ENCODE results near the gene CXCL12.

Gene CXCL12

DNA sequence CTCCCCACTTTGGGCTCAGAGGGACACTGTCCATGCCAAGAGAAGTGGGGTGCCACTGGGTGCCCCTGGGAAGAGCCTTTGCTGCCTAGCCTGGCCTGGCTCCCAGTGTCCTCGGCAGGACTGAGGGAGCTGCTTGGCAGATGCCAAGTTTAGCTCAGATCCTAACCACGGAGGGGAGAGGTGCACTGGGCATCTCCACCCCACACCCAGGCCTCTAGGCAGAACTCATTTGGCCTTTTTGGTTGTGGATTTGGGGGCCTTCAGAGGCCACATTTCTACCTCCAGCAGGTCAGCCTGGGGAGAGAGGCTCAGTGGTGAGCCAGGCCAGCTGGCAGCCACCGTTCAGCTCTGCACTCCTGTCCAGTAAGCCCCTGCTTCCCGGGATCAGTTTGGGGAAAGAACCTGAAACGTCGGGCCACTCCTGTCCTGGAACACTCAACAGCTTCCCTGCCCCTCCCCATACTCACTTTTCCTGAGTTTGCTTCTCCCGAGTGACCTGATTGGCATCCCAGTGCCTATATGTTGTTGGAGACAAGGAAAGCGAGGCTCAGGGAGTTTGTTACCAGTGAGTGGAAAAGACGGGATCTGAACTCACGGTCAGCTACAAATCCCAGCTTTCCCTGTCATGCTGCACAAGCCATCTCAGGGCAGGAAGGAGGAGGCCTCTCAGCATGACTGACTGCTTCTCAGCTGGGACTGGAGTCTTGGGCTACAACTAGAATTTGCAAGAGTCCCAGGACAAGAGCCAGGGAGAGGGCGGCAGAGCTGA, 11.2 kb upstream of the CXCL12 start:
- no peak for DNase-seq
- TF ChIP-seq POLR2A (IDR thresholded peaks at IDR 0.05; ENCODE audit: low read length) (no peak), GATA1 (IDR thresholded peaks at IDR 0.05; ENCODE audit: low read depth, low read length) (no peak)

DNA sequence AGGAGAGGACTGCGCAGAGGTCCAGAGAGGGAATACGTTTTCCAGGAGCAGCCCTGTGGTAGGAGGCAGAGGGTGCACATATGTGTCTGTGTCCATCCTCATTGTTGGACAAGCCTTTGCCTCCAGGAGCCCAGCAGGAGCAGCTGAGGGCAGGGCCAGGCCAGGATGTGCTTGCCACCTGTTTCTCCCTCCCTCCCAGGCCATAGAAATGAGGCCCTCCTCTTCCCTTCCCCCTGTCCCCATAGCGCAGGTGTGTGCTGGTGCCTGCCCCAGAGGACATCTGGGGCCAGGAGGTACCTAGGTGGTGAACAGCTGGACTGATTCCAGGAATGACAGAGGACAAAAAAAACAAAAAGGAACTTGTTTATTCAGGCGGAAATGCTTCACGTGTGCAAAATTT, 10.5 kb upstream of the CXCL12 start:
- no peak for DNase-seq
- no peak for TF ChIP-seq POLR2A (IDR thresholded peaks at IDR 0.05; ENCODE audit: low read length)
- TF ChIP-seq GATA1 (IDR thresholded peaks at IDR 0.05; ENCODE audit: low read depth, low read length) = no peak

DNA sequence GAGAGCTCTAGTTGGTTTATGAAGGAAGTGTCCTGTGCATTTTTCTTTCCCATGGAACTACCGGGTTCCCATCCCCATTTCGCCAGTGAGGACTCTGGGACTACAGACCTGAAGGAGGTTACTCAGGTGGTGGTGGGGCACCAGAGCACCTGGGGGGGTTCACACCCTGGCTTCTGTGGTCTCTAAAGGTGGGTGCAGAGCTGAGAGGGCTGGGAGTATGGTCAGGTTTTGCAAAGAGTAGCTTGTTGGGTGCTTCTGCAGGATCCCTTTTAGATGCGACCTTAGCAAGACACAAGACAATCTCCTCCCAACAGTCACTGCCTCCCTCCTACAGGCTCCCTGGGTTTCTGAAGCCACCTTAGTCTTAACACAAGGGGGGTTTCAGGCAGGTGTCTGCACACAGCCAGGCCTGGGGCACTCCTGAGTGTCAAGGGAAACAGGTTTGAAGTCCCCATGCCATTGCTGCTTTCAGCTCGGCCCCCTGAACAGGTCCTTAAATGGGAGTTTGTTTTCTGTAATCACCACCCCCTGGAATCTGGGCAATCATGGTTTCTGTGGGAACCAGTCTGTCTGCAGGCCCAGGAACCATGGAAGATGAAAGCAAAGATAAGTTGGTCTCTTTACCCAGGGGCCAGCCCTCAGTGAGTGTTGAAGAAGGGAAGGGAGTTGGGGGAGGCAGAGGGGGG, 9.9 kb upstream of the CXCL12 start:
- DNase-seq = no peak
- TF ChIP-seq GATA1 (IDR thresholded peaks at IDR 0.05; ENCODE audit: low read depth, low read length) = no peak
- no peak for TF ChIP-seq POLR2A (IDR thresholded peaks at IDR 0.05; ENCODE audit: low read length)

DNA sequence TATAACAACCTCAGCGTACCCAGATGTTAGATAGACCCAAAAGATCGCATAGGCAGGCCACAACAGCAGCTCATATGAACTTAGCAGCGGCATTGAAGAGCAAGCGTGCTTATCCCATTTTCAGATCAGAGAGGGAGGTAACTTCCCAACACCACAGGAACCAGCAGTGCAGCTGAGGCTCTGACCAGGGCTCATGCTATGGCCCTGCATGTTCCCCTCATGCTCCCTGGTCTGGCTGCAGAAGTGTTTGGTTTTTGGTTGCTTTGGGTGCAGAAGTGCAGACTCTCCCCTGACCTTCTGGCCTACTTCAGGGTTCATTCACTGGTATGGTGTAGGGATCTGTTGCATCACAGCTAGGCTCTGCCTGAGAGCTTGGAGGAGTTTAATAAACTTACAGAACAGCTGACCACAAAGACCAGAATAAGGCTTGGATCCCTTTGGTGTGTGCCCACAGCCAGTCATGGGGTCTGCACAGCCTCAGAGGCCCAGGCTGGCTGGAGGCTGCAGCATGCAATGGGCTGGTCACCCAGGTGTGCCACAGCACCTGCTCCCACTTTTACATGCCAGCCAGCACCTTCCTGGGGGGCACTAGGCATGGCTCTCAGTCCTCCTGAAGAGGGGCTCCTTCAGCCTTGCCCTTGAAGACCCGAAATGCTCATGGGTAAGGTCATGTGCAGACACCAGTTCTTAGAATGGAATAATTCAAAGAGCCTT, 9.1 kb upstream of the CXCL12 start:
- TF ChIP-seq GATA1 (IDR thresholded peaks at IDR 0.05; ENCODE audit: low read depth, low read length) (no peak), POLR2A (IDR thresholded peaks at IDR 0.05; ENCODE audit: low read length) (no peak)
- no peak for DNase-seq

DNA sequence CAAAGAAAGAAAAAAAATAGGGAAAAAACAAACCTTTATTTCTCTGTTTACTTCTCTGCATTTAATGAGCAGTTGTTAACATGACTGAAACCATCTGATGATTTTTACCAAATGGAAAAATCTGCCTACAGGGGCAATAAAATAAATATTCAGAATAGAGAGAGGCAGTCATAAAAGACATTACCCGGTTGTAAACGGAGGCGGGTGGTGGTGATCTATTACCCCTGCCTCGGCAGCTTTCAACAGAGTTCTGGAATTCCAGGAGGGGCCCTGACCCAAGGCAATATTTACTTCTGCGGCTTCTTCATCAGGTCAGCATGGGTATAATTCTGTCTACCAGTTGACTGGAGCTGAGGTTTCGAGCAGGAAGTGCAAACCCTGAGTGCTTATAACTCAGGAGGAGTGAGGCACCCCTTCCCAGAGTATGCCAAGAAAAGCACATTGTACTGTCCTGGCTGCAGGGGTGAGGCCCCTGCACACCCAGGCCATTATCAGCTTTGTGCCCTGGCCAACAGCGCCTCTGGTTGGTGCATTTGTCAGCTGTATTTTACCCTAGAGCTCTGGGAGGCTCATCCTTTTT, 8.2 kb upstream of the CXCL12 start:
- no peak for DNase-seq
- TF ChIP-seq POLR2A (IDR thresholded peaks at IDR 0.05; ENCODE audit: low read length) = no peak
- no peak for TF ChIP-seq GATA1 (IDR thresholded peaks at IDR 0.05; ENCODE audit: low read depth, low read length)

DNA sequence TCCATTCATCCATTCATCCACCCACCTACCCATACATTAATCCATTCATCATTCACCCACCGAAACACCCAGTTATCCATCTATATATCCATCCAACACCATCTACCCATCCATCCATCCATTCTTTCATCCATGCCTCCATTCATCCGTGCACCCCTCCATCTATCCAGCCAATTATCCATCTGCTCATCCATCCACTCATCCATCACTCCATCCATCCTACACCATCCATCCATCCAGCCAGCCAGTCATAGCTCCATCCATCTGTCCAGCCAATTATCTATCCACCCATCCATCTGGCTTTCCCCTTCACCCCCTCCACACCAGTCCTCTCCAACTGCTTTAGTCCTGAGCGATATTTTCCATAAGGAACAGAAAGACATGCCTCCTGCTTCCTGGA, 7.5 kb upstream of the CXCL12 start:
- TF ChIP-seq POLR2A (IDR thresholded peaks at IDR 0.05; ENCODE audit: low read length) (no peak), GATA1 (IDR thresholded peaks at IDR 0.05; ENCODE audit: low read depth, low read length) (no peak)
- DNase-seq = no peak

DNA sequence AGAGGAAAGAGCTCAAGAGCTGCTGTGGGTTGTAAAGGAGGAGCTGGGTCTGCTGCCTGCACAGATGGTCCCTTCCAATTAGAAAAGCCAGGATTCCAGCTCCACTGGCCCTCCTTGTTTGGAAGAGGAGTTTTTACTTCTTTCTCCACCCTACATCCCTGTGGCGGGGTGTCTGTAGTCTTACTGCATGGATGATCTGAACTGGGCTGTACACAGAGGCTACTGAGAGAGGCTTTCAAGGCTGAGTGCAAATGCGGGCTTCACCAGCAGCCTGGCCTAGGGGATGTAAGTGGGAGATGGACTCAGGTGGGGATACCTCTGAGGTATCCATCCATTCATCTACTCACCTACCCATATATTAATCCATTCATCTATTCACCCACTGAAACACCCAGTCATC, 7.1 kb upstream of the CXCL12 start:
- TF ChIP-seq GATA1 (IDR thresholded peaks at IDR 0.05; ENCODE audit: low read depth, low read length) = no peak
- no peak for TF ChIP-seq POLR2A (IDR thresholded peaks at IDR 0.05; ENCODE audit: low read length)
- no peak for DNase-seq

DNA sequence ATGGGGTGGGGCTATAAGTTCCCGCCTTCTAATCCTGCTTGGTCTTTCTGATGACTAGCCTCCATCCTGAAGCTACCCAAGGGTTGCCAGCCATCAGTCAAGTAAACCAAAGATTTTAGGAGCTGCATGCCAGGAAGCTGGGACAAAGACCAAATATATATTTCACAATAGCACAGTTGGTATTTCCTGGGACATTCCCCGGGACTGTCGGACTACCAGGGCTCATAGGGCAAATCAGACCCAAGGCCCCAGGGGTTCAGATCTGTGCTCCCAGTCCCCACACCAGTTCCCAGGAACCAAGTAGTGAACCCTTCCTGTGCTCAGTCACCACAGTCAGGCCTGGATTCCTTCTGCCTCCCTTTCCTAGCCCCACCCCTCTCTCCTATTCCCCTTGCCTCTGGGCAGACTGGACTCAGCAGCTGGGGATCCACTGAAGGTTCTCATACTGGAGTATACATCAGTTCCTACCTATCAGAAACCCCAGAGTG, 5.7 kb upstream of the CXCL12 start:
- no peak for DNase-seq
- TF ChIP-seq POLR2A (IDR thresholded peaks at IDR 0.05; ENCODE audit: low read length) (no peak), GATA1 (IDR thresholded peaks at IDR 0.05; ENCODE audit: low read depth, low read length) (no peak)

DNA sequence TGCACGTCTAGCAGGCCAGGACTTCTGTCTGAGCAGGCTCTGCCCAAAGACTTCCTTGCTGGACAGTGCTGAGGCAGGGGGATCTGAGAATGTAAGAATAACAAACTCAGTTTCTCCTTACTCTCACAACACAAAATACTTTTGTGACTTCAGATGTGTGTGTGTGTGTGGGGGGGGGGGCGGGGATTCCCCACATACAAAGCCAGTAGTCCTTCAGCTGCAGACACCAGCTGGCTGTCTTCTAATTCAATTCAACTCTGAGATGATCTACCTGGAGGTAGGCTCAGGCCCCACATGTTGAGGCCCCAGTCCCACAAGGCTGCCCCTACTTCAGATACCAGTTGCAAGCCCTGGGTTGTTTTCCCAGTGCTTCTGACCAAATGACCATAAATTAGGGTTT, 4.7 kb upstream of the CXCL12 start:
- TF ChIP-seq GATA1 (IDR thresholded peaks at IDR 0.05; ENCODE audit: low read depth, low read length) (no peak), POLR2A (IDR thresholded peaks at IDR 0.05; ENCODE audit: low read length) (no peak)
- DNase-seq = no peak

DNA sequence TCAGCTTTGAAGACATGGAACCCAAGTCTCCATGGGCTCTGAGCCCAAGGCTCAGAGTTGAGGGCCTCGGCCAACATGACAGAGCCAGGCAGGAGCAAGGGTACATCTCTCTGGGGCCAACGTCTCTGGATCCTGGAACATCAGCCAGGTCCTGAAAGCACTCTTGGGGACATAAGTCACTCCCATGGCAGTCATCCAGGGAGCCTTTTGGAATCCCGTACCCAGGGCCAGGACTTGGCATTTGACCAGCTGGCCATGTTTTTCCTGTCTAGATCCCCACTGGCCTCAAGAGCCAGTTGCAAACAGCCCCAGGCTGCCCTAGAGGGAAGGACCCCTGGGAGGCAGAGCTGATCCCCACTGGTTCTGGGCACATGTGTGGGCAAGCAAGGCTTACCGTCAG, 4.3 kb upstream of the CXCL12 start:
- no peak for TF ChIP-seq POLR2A (IDR thresholded peaks at IDR 0.05; ENCODE audit: low read length)
- TF ChIP-seq GATA1 (IDR thresholded peaks at IDR 0.05; ENCODE audit: low read depth, low read length) = no peak
- DNase-seq = no peak

DNA sequence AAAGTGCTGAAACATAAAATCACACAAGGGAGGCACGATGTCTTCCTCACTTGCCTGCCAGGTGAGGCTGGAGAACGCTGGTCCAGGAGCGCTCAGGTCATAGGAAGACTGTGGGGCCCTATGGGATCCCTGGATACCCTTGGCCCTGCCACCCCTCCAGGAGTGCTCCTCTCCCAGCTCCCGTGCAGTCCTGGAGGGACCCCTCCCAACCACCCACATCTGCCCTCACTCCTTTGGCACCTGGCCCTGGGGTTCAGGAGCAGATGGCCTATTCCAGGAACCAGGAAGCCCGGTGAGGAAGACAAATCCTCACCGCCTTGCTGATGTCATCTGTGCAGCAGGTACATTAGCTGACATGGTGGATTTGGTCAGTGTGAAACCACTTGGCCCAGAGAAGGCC, 3.7 kb upstream of the CXCL12 start:
- no peak for DNase-seq
- TF ChIP-seq POLR2A (IDR thresholded peaks at IDR 0.05; ENCODE audit: low read length) (no peak), GATA1 (IDR thresholded peaks at IDR 0.05; ENCODE audit: low read depth, low read length) (no peak)

DNA sequence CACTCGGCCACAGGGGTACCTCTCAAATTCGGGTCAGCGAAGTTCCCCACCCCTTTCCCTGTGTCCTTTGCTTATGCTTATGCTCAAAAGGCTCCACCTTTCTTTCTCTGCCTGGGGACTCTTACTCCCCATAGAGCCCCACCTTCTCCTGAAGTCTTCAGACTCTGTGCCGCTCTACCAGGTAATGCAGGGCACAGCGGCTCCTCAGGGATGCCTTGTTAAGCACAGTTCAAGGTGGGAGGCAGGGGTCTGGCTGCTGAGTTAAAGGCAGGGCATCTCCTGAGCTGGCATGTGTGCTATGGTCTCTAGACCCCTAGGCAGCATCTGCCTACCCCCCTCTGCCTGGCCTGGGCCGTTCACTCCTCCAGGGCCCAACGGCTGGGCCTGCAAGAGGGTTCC, 3.0 kb upstream of the CXCL12 start:
- TF ChIP-seq GATA1 (IDR thresholded peaks at IDR 0.05; ENCODE audit: low read depth, low read length) (no peak), POLR2A (IDR thresholded peaks at IDR 0.05; ENCODE audit: low read length) (no peak)
- DNase-seq = no peak

DNA sequence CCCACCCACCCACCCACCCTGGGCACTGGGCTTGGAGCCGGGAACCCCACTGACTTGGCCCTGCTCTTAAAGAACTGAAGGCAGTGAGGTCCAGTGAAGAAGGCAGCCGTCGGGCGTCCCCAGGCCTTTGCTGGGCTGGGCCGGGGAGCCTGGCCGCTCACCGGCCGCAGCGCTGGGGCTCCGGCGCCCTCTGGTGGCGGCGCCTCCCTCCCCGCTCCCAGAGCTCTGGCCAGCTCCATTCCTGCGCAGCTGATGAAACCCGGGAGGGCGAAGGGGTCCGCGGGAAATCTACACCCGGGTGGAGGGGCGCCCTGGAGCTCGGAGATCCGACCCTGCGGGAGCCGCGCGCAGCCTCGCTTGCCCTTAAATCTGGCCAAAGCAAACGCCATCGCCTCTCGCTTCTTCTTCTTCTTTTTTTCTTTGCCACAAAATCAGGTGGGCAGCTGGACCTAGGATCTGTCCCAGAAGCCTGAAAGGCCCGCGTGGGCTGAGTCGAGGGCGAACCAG, 1.7 kb upstream of the CXCL12 start:
- DNase-seq = peak; percentile 34 to 59
- TF ChIP-seq GATA1 (IDR thresholded peaks at IDR 0.05; ENCODE audit: low read depth, low read length) (no peak), POLR2A (IDR thresholded peaks at IDR 0.05; ENCODE audit: low read length) (no peak)
